GM21529 (cell line): ENCODE results near the gene PLPP1.

Source experiments
- ATAC-seq: cut with Tn5 transposase; IDR thresholded peaks from one replicate; pipeline ENCODE4 v1.9.1; 2021; ENCODE audit not compliant: unreplicated experiment

Gene PLPP1

DNA sequence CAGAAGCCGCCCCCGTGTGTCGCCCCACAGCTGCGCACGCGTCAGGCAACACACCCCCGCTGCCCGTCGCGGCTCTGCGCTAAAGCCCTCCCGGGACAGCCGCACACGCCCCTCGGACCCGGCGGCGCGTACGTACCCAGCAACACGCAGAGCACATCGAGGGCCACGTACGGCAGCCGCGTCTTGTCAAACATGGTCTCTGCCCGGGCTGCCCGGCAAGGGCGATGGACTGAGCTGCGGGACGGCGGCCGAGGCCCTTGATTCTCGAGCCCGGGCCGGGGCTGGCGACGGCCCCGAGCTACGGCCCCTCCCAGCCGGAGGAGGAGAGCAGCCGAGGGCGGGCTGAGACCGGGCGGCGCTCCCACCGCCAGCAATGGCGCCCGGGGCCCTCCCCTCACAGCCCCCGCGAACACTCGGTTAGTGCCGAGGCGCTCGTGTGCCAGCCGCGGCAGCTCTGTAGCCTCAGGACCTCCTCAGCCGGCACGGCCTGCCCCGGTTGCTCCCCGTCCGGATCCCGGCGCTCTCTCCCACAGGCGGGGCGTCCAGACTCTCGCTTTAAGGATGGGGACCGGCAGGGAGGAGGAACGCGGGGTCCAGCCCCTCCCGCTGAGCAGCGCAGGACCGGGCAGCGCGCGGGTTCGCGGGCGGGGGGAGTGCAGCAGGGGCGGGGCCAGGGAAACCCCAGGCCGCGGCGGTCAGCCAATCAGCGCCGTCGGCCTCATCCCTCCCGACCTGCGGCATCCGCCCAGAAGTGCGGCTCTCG lies at the start of gene PLPP1:
PLPP1 (minus strand) TSS at position 529 of the 763 bp plus-strand sequence; CDS start at position 194, 335 bp downstream.
- ATAC-seq = peak; percentile 83

DNA sequence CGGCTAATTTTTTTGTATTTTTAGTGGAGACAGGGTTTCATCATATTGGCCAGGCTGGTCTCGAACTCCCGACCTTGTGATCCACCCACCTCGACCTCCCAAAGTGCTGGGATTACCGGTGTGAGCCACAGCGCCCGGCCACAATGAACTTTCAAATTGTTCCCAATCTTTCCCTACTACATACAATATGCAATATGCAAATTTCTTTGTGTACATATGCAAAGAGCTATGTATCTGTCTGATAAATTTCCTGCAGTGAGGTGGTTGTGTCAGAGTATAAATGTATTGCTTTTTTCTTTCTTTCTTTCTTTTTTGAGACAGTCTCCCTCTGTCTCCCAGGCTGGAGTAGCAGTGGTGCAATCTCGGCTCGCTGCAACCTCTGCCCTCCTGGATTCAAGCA lies 48.8 kb upstream of the PLPP1 start:
- no peak for ATAC-seq

GRCh38 chr5:55582256-55582655 lies 47.5 kb upstream of the PLPP1 start:
- ATAC-seq = no peak

- ATAC-seq = no peak
Observed at GRCh38 chr5:55580042-55580441, 45.3 kb upstream of the PLPP1 start.

DNA sequence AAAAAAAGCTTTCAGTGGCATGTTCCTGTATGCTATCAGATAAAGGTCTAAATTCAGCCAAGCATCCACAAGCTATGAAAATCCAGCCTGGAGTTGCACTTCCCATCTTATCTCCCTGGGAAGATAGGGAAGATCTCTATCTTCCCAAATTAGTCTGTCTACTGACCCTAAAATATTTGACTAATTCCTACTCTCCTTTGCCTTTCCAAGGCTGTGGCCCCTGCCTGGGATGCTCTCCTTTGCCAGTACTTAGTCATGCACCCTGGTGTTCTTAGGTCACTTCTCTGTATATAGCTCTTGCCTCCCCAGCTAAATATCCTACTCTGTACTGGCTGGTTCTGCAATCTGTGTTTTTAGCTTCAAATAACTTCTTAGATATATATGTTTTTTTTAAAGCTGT lies 44.0 kb upstream of the PLPP1 start:
- ATAC-seq = no peak

GRCh38 chr5:55577353-55578060 lies 42.7 kb upstream of the PLPP1 start:
- ATAC-seq = no peak

DNA sequence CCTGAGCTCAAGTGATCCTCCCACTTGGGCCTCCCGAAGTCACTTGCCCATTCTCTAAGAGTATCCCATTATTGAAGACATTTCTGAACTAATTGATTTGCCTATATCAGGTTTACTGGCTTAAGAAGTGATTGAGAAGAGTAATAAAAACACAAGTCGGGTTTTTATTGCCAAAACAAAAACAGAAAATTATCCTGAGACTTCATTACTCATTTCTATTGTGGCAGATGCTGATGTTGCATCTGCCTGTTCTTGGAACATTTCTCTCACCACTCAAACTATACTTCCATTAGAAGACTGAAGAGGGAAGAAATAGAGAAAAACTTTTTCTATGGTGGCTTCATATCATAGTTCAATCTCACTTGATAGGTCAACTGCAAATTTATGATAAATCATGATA lies 41.9 kb upstream of the PLPP1 start:
- no peak for ATAC-seq

DNA sequence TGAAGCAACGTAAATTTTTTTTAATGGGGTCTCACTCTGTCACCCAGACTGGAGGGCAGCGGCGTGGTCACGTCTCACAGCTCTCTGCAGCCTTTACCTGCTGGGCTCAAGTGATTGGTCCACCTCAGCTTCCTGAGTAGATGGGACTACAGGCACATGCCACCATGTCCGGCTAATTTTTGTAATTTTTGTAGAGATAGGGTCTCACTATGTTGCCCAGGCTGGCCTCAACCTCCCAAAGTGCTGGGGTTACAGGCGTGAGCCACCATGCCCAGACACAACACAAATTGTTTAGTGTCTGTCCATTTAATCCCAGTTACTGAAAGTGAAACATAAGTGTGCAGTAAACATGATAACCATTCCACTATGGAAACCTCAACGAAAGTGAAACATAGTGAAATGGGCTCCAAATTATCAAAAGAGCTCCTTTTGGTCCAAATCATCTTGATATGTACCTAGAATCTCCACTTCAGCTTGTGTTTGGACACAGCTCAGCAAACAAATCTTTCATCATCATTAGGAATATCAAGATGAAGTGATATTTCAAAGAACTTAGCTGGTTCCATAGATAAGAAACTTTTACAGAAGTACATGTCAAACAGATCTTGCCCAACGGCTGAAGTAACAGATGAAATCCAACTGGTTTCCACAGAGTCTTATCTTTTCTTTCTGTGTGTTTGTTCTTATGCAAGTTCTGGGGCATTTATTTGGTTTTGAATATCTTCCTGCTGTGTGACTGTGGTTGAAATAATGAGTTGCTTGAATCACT lies 41.2 kb upstream of the PLPP1 start:
- no peak for ATAC-seq

- no peak for ATAC-seq
Observed at GRCh38 chr5:55572600-55572999, 37.8 kb upstream of the PLPP1 start.

DNA sequence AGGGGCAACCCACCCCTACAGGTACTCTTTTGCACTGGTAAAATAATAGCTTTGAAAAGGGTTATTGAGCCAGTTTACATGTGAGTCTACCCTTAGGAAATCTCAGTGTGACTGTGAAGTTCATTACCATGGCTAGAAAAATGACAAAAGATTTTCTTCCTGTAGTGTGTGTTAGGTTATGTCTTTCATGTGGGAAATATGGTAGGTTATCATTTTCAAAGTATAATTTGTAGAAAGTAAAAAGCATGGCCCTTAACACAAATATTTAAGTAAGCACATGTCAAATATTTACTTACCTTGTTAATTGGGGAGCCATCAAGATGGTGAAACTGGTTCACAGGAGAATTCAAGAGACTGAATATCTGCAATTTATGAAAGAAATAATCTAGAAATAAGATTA lies 37.3 kb upstream of the PLPP1 start:
- ATAC-seq = no peak

- no peak for ATAC-seq
Observed at GRCh38 chr5:55570570-55570969, 35.8 kb upstream of the PLPP1 start.

DNA sequence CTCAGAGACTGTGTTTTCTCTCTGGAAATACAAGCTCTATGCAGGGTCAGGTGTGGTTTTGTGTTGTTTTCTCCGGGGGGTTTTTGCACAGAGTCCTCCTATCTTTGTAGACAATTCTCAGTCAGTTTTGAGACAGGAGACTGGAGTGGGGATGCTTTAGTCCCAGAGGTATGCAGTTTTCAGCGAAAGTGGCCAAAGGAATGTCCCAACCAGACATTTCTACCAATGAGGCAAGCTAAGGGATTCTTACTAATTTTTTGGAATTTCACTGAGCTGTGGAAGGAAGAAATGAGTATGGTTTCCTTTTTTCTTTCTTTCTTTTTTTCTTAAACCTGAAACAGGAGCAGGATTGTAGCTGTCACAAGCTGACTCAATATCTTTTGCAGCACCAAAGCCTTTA lies 35.3 kb upstream of the PLPP1 start:
- no peak for ATAC-seq

DNA sequence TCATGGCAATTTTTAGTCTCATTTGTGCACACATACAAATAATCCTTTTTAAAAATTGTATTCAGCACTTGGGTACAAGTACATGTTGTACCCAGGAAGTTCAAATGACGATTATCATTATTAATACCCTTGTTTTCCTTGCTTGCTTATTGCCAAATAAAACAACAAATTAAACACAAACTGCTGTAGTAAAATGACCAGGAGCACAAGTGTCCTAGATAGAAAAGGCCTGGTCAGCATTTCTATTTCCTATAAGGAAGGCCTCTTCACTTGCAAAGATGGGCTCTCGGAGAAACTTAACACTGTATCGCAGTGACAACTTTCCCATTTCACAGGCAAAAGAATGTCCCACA lies 34.7 kb upstream of the PLPP1 start:
- no peak for ATAC-seq

- no peak for ATAC-seq
Observed at GRCh38 chr5:55568654-55569512, 34.1 kb upstream of the PLPP1 start.

DNA sequence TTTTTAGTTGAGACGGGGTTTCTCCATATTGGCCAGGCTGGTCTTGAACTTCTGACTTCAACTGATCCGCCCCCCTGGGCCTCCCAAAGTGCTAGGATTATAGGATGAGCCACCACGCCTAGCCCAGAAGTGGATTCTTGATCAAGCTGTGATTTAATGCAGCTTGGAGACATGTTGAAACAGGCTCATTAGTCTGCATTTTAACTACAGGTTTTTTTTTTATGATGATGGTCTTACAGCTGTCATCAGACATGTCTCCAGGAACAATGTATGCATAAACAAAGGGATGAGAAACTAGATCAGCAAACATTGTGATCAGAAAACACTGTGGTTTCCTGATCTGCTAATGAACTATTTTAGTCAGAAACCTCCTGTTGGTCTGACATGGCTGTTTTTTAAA lies 30.0 kb upstream of the PLPP1 start:
- no peak for ATAC-seq

DNA sequence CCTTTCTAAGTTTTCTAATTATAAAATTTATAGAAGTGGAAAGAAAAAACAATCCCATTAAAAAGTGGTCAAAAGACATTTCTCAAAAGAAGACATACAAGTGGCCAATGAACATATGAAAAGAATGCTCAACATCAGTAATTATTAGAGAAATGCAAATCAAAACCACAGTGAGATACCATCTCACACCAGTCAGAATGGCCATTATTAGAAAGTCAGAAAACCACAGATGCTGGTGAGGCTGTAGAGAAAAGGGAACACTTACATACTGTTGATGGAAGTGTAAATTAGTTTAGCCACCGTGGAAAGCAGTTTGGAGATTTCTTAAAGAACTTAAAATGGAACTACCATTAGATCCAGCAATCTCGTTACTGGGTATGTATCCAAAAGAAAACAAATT lies 23.7 kb upstream of the PLPP1 start:
- ATAC-seq = no peak

GRCh38 chr5:55557123-55557522 lies 22.4 kb upstream of the PLPP1 start:
- no peak for ATAC-seq

GRCh38 chr5:55554585-55555202 lies 19.9 kb upstream of the PLPP1 start:
- ATAC-seq = no peak

- no peak for ATAC-seq
Observed at GRCh38 chr5:55551904-55552303, 17.1 kb upstream of the PLPP1 start.

GRCh38 chr5:55551358-55551757 lies 16.6 kb upstream of the PLPP1 start:
- no peak for ATAC-seq

- no peak for ATAC-seq
Observed at GRCh38 chr5:55547781-55548180, 13.0 kb upstream of the PLPP1 start.
